Cardiac muscle cell (in vitro differentiated cells and primary cell): ENCODE data around the gene SLC37A1. TPM values are rescaled to one million over a fixed set of nuclear protein-coding genes. Genes with fewer than 3 reads are reported as not detected.

ENCODE experiments used
- DNase-seq, 2 donors: peaks; one replicate each; pipeline versions ENCODE4 v3.0.0 to v3.0.0-alpha.2; 2010 to 2017; ENCODE audit warnings: low read depth in 1 of 2, low spot score in 1 of 2
- H3K27ac ChIP-seq: fragments of 200-600 bp; sonication (generic); 2 replicates; pipeline ENCODE4 v1.5.1; 2016
- H3K27me3 ChIP-seq: fragments of 200-600 bp; sonication (generic); 2 replicates; pipeline ENCODE4 v1.6.0; 2016; ENCODE audit warnings: control low read depth
- H3K36me3 ChIP-seq: fragments of 200-600 bp; sonication (generic); 2 replicates; pipeline ENCODE4 v1.5.1; 2016; ENCODE audit warnings: control low read depth
- H3K4me1 ChIP-seq: fragments of 200-600 bp; sonication (generic); 2 replicates; pipeline ENCODE4 v1.8.1; 2017; ENCODE audit warnings: low read depth, mild to moderate bottlenecking, mixed run types
- H3K4me3 ChIP-seq: fragments of 200-600 bp; sonication (generic); 2 replicates; pipeline ENCODE4 v1.5.1; 2016; ENCODE audit warnings: mild to moderate bottlenecking
- H3K9me3 ChIP-seq: fragments of 200-600 bp; sonication (generic); 2 replicates; pipeline ENCODE4 v1.5.1; 2017; ENCODE audit warnings: low read depth, mild to moderate bottlenecking, control low read depth
- CTCF ChIP-seq: IDR thresholded peaks from 2 replicates; pipeline ENCODE4 v1.5.1; 2012; ENCODE audit warnings: low read depth, mild to moderate bottlenecking, low read length
- polyA plus RNA-seq: library from polyadenylated mRNA; unstranded; fragments of >200 nt; fragmentation: Nextera tagmentation; extraction: Ambion mirVana; gene quantifications from 2 replicates; pipeline ENCODE4 v1.2.1, GENCODE V29; 2016
- total RNA-seq: library from RNA; depleted of rRNA; stranded (reverse); fragments of >200 nt; gene quantifications from 2 replicates; pipeline ENCODE4 v1.2.3, GENCODE V29; 2016

SLC37A1 gene
- total and polyA plus RNA-seq, 2 experiments from 2014 or later: 3.5 to 8.4 TPM

- Histone ChIP-seq H3K36me3 (no peaks in the 10 kb centered on the region), H3K4me1 (peaks cover 11% of the 10 kb centered on the region), H3K27ac (no peak overlapping the region), H3K27me3 (no peaks in the 10 kb centered on the region), H3K9me3 (no peaks in the 10 kb centered on the region), H3K4me3 (no peak overlapping the region)
- DNase-seq: no peak
- no peak for TF ChIP-seq CTCF
Measured at GRCh38 chr21:42530167-42530518, 16.5 kb downstream of the SLC37A1 start.

GRCh38 chr21:42531771-42532170 is 18.1 kb downstream of the SLC37A1 start:
- Histone ChIP-seq H3K27ac (no peak overlapping the region), H3K4me1 (no peaks in the 10 kb centered on the region), H3K27me3 (no peaks in the 10 kb centered on the region), H3K9me3 (no peaks in the 10 kb centered on the region), H3K36me3 (no peaks in the 10 kb centered on the region), H3K4me3 (no peak overlapping the region)
- no peak for TF ChIP-seq CTCF
- no peak for DNase-seq

GRCh38 chr21:42532466-42533181 is 19.0 kb downstream of the SLC37A1 start:
- no peak overlapping the region for H3K27ac ChIP-seq

GRCh38 chr21:42533306-42533962 is 19.8 kb downstream of the SLC37A1 start:
- H3K27me3 ChIP-seq: no peaks in the 10 kb centered on the region
- H3K4me1 ChIP-seq: no peaks in the 10 kb centered on the region
- no peaks in the 10 kb centered on the region for H3K36me3 ChIP-seq
- no peaks in the 10 kb centered on the region for H3K9me3 ChIP-seq
- no peak overlapping the region for H3K4me3 ChIP-seq
- H3K27ac ChIP-seq: no peak overlapping the region
- no peak for TF ChIP-seq CTCF
- no peak for DNase-seq

More at GRCh38 chr21:42532466-42533181, 19.0 kb downstream of the SLC37A1 start:
- TF ChIP-seq CTCF: no peak
- no peak for DNase-seq
- no peaks in the 10 kb centered on the region for H3K36me3 ChIP-seq
- H3K4me1 ChIP-seq: no peaks in the 10 kb centered on the region
- H3K9me3 ChIP-seq: no peaks in the 10 kb centered on the region
- H3K4me3 ChIP-seq: no peak overlapping the region
- H3K27me3 ChIP-seq: no peaks in the 10 kb centered on the region

- Histone ChIP-seq H3K4me1 (no peaks in the 10 kb centered on the region), H3K27ac (no peak overlapping the region)
- no peak for TF ChIP-seq CTCF
Measured at GRCh38 chr21:42533963-42534355, 20.3 kb downstream of the SLC37A1 start.

More at GRCh38 chr21:42533963-42534355, 20.3 kb downstream of the SLC37A1 start:
- Histone ChIP-seq H3K4me3 (no peak overlapping the region), H3K9me3 (no peaks in the 10 kb centered on the region), H3K36me3 (no peaks in the 10 kb centered on the region), H3K27me3 (no peaks in the 10 kb centered on the region)
- DNase-seq: no peak
